GM18499 (cell line): Measurements from ENCODE around the gene ZC3H14.

ENCODE experiments used
- ATAC-seq: cut with Tn5 transposase; IDR thresholded peaks from one replicate; pipeline ENCODE4 v1.9.1; 2021; ENCODE audit warnings: moderate number of reproducible peaks; ENCODE audit not compliant: insufficient read depth, unreplicated experiment

Gene ZC3H14

DNA sequence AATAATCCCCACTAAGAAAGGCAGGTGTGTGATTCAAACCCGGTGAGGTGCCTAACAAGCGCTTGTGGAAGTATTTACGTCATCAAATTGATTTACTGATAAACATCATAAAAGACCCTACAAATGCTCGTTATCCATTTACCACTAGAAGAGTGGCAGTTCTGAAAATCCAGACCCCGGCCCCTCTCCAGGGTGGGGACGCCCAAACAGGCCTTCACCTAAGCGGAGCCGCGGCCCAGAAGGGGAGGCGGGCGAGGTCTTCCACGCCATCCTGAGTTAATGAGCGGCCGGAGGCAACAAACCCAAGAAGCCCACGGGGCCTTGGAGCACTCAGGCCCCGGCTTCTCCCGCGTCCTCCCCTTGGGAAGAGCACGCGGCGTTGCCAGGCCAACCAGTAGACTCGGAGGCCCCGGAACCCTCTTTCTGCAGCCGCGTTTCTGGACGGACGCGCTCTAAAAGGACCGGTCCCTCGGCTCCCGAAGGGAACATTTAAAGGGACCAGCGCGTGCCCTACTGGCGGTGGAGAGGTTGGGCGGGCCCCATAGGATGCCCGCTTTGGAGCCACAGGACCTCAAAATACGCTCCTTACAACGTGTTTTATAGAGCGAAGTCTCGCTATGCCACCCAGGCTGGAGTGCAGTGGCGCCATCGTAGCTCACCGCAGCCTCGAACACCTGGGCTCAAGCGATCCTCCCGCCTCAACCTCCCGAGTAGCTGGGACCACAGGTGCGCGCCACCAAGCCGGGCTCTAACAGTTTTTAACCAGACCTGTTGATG lies 11.6 kb upstream of the ZC3H14 start:
- ATAC-seq, result no peak

DNA sequence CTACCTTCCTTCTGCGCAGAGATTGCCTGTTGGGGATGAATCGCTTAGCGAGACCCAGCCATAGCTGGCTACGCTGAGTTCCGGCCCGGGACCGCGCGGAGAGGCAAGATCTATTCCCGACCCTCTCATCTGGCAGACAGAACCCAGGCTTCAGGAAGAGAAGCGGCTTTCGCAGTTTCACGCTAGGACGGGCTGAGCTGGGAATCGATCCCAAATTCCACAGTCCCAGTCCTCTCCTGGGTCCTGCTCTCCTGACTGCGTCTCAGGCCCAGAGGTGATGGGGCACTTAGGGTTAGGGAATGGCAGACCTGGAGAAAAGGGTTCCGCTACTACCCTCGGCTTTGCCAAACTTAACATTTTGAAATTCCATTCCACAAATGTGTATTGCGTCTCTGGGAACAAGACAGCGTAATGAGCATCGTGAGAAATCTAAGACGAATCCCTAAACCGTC lies 10.8 kb upstream of the ZC3H14 start:
- no peak for ATAC-seq

DNA sequence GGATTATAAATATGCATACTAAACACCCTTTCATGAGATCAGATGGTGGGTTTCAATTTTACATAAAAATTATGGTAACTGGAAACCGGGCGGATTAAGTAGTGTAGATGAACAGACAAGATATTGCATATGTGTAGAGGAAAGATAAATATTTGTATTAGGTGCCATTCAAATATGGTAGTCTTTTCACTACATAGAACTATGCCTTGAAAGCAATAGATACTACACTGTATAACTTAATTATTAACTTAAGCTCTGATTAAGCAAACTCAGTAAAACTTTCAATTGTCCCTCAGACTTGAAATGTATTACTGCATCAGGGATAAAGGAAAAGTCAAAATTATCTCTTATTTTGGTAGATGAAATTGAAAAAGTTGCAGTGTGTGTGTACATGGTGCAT lies 10.0 kb upstream of the ZC3H14 start:
- no peak for ATAC-seq

DNA sequence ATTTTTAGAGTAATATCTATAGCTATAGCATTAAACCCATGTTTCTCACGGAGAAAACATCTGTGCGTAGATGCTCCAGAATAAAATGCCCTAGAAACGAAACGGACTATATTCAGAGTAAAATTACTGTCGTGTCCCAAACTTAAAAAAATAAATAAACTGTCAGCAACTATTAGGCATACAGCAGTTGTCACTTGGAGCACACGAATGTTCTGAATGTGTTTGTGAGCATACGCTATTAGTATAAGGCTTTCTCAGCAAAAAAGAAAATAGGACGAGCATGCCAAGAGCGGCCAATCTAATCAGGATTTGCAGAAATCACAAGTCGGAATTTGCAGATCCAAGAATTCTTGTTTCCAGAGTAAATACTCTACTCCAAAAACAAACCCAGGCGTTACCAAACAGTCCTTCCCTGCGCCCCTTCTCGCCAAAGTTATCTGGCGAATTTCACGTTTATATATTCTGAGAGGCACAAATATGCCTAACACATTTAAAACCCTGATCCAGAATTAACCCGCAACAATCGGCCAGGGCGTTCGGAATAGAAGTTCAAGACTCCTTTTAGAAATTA lies 8.9 kb upstream of the ZC3H14 start:
- no peak for ATAC-seq

DNA sequence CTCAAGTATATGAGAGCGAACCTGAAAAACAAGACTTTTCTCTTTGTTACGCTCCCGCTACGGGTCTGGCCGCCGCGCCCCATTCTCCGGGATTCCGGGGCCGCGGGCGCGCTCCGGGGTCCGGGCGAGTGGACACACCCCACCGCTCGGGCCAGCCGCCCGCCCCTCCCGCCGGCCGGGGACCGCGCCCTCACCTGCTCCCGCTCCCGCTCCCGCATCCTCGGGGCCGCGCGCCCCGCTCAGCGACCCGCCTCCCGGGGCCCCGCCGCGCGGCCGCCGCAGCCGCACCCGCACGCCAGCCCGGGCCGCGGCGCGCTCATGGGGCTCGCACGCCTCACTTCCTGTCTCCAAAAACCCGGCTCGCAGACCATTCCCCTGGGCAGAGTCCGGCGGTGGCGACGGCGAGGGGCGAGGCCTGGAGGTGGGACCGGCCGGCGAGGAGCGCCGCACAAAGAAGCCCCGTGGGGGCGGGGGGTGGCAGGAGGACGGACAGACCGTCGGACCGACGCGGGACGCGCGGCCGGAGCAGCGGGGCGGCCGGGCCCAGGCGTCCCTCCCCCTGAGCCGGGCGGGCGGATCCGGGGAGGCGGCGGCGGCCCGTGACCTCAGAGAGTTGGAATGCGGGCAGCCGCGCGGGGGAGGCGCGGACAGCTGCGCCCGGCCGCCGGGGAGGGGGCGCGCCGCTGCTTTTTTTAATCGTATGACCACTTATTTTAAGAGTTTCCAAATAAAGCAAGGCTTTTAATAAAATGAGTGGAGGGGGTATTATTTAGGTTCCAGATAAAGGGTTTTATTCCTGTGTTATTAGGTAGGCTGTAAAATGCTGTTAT lies 8.2 kb upstream of the ZC3H14 start, which contains the start of gene PTPN21:
TSS of gene PTPN21 (minus strand) at position 551 of the 830 bp plus-strand sequence. CDS start 4,590 bp downstream, outside the sequence.
- no peak for ATAC-seq

DNA sequence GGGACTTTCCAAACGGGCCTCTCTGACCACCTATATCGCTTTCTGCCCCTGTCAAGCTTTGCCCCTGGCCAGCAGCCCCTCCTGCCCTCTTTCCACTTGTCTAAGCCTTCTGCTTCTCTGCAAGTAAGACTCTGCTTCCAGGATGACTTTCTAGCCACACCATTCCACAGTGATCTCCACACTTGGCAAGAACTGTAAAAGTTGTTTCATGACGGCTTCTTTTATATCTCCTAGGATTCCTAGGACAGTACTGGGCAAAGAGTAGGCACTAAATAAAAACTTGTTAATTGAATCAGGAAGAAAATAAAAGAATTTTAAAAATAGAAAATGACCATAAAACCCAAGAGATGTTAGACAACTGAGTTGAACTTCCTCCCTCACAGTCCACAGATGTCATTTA lies 6.3 kb upstream of the ZC3H14 start:
- no peak for ATAC-seq

DNA sequence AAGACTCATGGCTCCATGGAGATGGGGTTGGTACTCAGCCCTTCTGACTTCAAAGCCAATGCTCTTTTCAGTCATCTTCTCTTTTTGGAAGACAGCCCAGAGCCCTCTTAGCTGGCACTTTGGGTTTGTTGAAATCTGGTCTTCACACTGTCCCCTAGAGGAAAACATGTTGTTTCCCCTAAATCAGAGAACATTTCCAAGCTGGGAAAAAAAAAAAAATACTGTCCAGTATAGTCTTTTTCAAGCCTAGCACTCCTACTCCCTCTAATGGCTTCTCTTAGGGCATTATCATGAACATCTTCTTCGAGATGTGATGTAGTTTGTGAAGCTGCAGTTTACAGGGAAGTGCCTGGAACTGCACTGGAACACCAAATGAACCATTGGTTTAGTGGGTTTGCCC lies 3.0 kb upstream of the ZC3H14 start:
- ATAC-seq, result no peak

DNA sequence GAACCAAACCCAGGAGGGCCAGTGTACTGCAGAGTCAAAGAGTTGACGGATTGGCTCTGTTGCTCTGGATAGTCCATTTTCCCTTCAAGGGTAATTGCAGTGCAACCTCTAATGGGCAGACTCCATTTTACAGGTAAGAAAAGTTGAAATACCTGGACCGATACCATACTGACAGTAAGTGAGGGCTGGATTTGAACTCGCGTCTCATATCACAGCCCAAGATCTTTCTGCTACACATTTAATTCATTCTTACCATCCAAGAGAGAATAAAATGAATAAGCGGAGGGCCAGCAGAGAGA lies 356 bp upstream of the ZC3H14 start:
- peak; percentile 3 for ATAC-seq

DNA sequence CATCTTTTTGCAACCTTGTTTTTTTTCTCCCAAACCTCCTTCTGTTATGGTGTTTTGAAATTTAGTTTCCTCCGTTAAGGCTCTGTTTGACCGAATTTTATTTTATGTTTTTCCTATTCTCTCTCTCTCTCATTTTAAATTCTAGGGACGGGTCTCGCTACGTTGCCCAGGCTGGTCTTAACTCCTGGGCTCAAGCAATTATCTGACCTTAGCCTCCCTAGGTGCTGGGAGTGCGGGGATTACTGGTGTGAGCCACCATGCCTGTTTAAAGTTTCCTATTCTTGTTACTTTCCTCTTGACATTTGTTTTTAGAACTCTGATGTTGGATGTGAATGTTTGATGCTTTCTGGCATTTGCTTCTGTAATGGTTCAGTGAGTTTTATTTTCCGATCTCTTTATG lies 1.0 kb downstream of the ZC3H14 start:
- ATAC-seq, result no peak

DNA sequence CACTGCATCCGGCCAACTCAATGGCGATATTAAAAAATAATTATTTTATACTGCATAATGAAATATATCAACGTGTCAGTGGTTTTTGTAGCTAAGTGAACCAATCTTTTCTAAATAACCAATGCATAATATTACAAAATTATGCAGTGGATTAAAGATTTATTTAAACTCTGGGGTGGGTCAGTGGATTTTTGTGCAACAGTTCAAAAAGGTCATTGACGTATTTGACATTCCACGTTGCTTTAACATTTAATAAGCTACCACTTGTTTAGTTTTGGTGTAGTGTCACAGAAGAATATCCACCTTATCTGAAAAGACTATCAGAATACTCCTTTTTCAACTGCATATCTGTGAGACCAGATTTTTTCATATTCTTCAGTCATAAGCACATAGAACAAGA lies 2.6 kb downstream of the ZC3H14 start:
- ATAC-seq, result no peak

DNA sequence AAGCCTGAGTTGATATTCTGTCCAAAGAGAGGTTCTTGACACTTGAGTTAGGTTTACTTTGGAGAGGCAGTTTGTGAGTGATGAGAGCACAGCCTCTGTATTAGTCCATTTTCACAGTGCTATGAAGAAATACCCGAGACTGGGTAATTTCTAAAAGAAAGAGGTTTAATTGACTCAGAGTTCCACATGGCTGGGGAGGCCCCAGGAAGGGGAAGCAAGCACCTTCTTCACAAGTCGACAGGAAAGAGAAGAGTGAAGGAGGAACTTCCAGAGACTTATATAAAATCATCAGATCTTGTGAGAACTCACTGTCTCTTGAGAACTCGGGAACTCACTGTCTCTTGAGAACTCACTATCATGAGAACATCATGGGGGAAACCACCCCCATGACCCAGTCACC lies 5.4 kb downstream of the ZC3H14 start:
- ATAC-seq, result no peak

DNA sequence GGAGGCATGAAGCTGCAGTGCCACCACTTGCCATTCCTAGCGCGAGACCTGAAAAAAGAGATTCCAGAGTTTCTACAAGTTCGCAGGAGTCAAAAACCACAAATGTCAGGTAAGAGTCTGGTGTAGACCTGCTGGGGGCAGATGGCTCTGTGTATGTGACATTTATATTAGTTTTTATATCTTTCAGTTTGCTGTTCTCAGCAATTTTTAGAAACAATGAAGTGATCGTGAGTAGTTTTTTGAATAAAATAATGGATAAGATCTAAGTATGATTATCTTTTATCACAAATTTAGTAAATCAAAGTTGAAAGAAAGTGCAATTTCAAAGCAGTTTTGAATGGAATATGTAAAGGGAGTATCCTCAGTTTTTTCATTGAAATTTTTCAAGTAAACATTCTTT lies 9.3 kb downstream of the ZC3H14 start:
- ATAC-seq, result no peak

DNA sequence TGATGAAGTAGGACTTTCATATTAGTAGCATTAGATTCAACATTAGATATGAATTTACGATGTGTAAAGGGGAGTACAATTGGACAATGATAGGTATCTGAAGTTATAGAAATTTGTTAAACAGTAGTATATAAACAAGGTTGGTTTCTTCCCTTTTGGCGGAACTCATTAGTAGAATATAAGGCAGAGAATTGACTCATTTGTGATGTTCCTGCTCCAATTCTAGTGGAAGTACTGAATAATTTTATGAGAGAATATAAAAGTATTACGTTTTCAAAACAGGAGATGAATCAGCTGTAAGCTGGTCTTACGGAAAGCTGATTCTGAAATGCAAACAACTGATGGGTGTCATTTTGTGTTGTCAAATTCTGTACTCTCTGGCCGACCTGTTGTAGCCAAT lies 13.4 kb downstream of the ZC3H14 start:
- ATAC-seq, result no peak

DNA sequence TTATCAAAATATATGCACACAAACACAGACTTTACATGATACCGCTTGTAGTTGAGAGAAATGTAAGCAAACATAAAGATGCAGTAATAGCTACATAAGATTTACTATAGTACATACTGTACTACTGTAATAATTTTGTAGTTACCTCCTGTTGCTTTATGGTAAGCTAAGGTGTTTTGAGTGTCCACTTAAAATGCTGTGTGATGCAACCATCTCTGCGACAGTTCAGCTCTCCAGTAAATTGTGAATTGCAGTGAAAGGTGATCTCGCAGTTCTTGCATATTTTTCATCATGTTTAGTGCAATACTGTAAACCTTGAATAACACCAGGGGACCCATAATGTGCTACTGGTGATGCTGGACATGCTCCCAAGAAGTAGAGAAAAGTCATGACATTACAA lies 21.6 kb downstream of the ZC3H14 start:
- ATAC-seq, result no peak

DNA sequence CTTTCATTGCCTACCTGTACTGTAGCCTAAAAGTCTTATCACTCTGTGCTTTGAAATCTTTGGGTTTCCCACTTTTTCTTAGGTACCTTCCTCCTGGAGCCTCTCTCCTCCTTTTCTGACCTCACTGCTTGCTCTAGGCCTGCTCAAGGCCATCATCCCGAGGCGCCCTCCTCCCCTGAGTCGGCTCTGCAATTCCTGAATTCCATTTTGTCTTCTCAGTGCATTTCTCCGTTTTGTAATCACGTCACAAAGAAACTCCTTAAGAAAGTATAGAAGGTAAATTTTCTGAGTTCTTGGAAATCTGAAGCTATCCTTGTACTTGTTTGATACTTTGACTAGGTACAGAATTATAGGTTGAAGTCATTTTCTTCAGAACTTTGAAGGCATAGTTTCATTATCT lies 25.2 kb downstream of the ZC3H14 start:
- ATAC-seq, result no peak

DNA sequence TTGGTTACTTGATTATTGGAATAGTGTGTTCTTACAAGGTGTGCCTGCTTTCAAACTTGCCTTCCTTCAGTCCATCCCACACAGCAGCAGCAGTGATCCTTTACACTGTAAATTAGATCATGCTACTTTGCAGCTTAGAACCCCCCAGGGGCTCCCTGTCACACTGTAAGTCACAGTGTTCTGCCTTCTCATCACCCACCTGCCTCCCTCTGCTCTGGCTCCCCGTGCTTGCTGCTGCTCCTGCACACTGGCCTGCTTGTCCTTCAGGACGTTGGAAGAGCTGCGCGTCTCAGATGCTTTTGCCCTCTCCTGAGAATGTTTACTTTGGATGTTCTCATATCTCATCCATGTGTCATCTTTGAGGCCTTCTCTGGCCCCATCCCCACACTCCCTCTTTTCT lies 27.3 kb downstream of the ZC3H14 start:
- ATAC-seq, result no peak

DNA sequence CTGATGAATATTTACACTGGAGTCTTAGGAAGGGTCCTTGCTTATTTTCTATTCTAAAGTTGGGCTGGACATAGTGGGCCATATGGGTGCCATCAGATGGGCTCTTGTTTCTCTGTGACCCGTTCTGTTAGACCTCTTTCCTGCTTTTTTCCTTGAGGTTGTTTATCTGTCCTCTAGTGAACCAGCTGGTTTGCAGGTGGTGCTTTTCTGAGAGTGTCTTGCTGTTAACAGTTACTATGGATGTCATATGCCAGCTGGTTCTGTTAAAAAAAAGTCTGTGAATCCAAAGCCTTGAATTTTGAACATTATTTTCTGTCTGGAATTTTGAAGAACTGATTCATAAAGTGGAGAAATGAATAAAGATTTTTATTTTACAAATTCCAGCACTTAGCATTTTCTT lies 29.2 kb downstream of the ZC3H14 start:
- ATAC-seq, result no peak

DNA sequence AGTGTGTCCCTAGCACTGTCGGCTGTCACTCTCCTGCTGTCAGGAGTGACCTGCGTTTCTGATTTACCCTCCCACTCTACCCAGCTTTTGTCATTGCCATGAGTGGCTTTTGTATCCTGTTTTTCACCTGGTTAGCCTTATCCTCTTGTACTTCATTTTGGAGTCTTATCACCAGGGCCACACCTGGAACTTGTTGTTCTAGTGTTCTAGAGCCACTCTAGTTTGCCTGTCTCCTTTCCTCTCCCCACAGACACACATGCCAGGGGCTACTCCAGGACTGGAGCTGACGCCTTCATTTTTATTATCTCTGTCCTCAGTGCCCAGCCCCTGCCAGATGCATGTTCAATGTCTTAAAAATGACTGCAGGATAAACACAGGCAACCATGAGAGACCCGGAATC lies 34.2 kb downstream of the ZC3H14 start:
- no peak for ATAC-seq

DNA sequence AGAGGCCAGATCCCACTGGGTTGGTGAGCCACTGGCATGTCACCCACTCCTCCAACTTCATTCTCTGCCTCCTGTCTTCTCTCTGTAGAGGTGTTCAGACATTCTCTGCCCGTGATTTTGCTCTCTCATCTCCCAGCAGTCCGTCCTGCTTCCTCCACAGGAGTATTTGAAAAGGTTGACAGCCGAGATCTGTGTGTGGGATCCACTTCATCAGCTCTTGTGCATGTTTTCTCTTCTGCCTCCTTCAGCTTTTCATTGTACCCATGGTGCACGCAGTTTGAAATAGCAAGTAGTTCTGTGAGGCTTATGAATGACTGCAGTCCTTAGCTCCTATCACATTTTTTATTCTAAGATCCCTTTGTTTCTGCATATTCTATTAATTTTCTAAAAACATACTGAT lies 34.8 kb downstream of the ZC3H14 start:
- no peak for ATAC-seq

DNA sequence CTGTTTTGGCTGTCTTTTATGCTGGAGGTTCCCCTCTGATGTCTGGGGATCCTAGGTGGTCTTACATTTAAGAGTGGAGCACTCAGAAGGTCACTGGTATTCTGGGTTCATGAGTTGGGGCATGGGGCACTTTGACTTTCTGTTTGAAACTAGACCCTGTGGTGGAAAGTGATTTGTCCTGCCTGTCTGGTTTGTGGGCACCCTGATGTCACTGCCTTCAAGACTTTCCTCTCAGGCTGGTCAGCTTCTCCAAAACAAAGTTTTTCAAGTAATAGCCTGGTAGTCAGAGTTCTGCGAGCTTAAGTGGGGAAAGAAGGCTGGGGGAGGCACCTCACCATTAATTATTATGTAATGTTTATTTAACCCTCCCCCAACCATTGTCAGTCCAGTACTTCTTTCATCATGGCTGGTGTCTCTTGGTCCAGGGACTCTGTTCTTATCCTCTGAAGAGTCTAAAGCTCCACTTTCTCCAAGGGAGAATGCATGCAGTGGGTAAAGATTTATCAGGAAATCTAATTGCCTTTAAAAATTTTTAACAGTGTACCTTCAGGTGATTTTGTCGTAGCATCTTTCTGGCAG lies 35.3 kb downstream of the ZC3H14 start:
- no peak for ATAC-seq

DNA sequence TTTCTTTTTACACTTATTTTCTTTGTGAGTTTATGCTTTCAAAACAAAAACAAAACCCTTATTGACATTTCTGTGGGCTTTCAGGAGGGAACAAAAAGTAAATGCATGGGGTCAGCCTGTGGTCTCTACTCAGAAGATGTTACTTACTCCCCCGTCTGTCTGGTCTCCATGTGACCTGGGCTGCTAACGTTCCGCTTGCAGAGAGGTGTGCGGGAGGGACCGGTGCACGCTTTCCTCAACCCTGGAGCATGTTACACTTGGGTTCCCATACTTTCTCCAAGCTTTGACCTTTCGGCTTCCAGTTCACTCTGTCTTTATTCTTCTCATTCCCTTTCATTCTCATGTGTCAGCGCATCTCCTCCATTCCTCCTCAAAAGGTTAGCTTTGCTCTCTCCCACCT lies 36.5 kb downstream of the ZC3H14 start:
- no peak for ATAC-seq
